IMR-90 (cell line): ENCODE results near the gene BGN. TPM values are rescaled to one million over a fixed set of nuclear protein-coding genes. Genes with fewer than 3 reads are reported as not detected.
A peak's percentile ranks its signal among the peaks of the same experiment; 100 is the strongest.

Experiments
- ATAC-seq: fragments of 200-7000 bp; cut with Tn5 transposase; 2 replicates; pipeline ENCODE4 v1.9.1; 2020; ENCODE audit warnings: low read depth, mild to moderate bottlenecking, moderate library complexity
- BruUV-seq: library from RNA; stranded (reverse); fragments of 400-500 nt; replicated peaks from 2 replicates; lab custom pipeline; 2021; lab: Mats Ljungman, UMichigan
- CTCF ChIA-PET: fragments of 300-600 bp; formaldehyde crosslinking; extraction: SDS; loops from one replicate; lab custom pipeline; 2021; ENCODE audit warnings: antibody characterized with exemption; lab: Yijun Ruan, JAX
- POLR2A ChIA-PET: fragments of 300-600 bp; sonication (Branson Sonifier 250); formaldehyde crosslinking; loops from one replicate; lab custom pipeline; 2022; ENCODE audit warnings: antibody characterized with exemption; ENCODE audit not compliant: unreplicated experiment; lab: Charles Lee
- DNase-seq: peaks from one replicate; pipeline ENCODE4 v3.0.0; 2013
- H2AFZ ChIP-seq: replicated peaks from 2 replicates; pipeline ENCODE3; 2013; ENCODE audit warnings: low read length, mild to moderate bottlenecking; ENCODE audit not compliant: poor library complexity
- H2AK5ac ChIP-seq: 2 replicates; pipeline ENCODE4 v1.6.1; 2013; ENCODE audit warnings: low read depth, low read length, inconsistent platforms
- H2AK9ac ChIP-seq: replicated peaks from 2 replicates; pipeline ENCODE3; 2013; ENCODE audit warnings: mild to moderate bottlenecking, low read depth, low read length, moderate library complexity; ENCODE audit not compliant: poor library complexity
- H2BK120ac ChIP-seq: 2 replicates; pipeline ENCODE4 v1.6.1; 2013; ENCODE audit warnings: low read depth, low read length, inconsistent platforms
- H2BK15ac ChIP-seq: 3 replicates; pipeline ENCODE4 v1.6.1; 2013; ENCODE audit warnings: low read depth, low read length, inconsistent platforms
- H2BK20ac ChIP-seq: 2 replicates; pipeline ENCODE4 v1.6.1; 2013; ENCODE audit warnings: low read depth, mild to moderate bottlenecking, inconsistent platforms, low read length, moderate library complexity
- H2BK5ac ChIP-seq: 2 replicates; pipeline ENCODE4 v1.6.1; 2013; ENCODE audit warnings: mild to moderate bottlenecking, low read depth, low read length, inconsistent platforms; ENCODE audit not compliant: poor library complexity, severe bottlenecking
- H3K14ac ChIP-seq: replicated peaks from 2 replicates; pipeline ENCODE4 v1.6.1; 2013; ENCODE audit warnings: low read depth, low read length, inconsistent platforms
- H3K18ac ChIP-seq: 2 replicates; pipeline ENCODE4 v1.6.1; 2013; ENCODE audit warnings: low read depth, low read length, control low read depth
- H3K23ac ChIP-seq: 2 replicates; pipeline ENCODE4 v1.6.1; 2013; ENCODE audit warnings: low read depth, low read length, inconsistent platforms
- H3K27ac ChIP-seq: 2 replicates; pipeline ENCODE4 v1.5.1; 2013; ENCODE audit warnings: mild to moderate bottlenecking, control low read depth, low read length; ENCODE audit not compliant: insufficient read depth
- H3K27me3 ChIP-seq: 2 replicates; pipeline ENCODE4 v1.6.1; 2013; ENCODE audit warnings: low read length; ENCODE audit not compliant: control insufficient read depth, insufficient read depth
- H3K36me3 ChIP-seq: 2 replicates; pipeline ENCODE4 v1.6.1; 2013; ENCODE audit warnings: low read length, mixed read lengths; ENCODE audit not compliant: control insufficient read depth, insufficient read depth
- H3K4ac ChIP-seq: 2 replicates; pipeline ENCODE4 v1.6.1; 2013; ENCODE audit warnings: low read depth, low read length, inconsistent platforms
- H3K4me1 ChIP-seq: 2 replicates; pipeline ENCODE4 v1.6.1; 2013; ENCODE audit warnings: low read length, mixed read lengths; ENCODE audit not compliant: control insufficient read depth, insufficient read depth
- H3K4me2 ChIP-seq: 2 replicates; pipeline ENCODE4 v1.6.1; 2013; ENCODE audit warnings: low read depth, mild to moderate bottlenecking, control low read depth, low read length, moderate library complexity
- H3K4me3 ChIP-seq: 2 replicates; pipeline ENCODE4 v1.5.1; 2013; ENCODE audit warnings: low read depth, mild to moderate bottlenecking, control low read depth, low read length, moderate library complexity; ENCODE audit not compliant: insufficient read depth
- H3K56ac ChIP-seq: 2 replicates; pipeline ENCODE4 v1.6.1; 2013; ENCODE audit warnings: low read length, inconsistent platforms; ENCODE audit not compliant: insufficient read depth; ENCODE audit errors: extremely low read depth
- H3K79me1 ChIP-seq, 2 experiments: 2 replicates each; pipeline ENCODE4 v1.6.1; 2013; ENCODE audit warnings: low read length in 2 of 2, inconsistent platforms in 1 of 2, low read depth in 1 of 2
- H3K9ac ChIP-seq: 2 replicates; pipeline ENCODE4 v1.6.1; 2013; ENCODE audit warnings: low read depth, low read length, control low read depth
- H3K9me1 ChIP-seq: 2 replicates; pipeline ENCODE4 v1.6.1; 2013; ENCODE audit warnings: low read length, inconsistent platforms; ENCODE audit not compliant: insufficient read depth
- H3K9me3 ChIP-seq: 2 replicates; pipeline ENCODE4 v1.6.1; 2013; ENCODE audit warnings: low read length; ENCODE audit not compliant: control insufficient read depth, insufficient read depth
- H4K20me1 ChIP-seq: 2 replicates; pipeline ENCODE4 v1.6.1; 2013; ENCODE audit warnings: low read length, inconsistent platforms; ENCODE audit not compliant: insufficient read depth
- H4K5ac ChIP-seq: 2 replicates; pipeline ENCODE4 v1.6.1; 2013; ENCODE audit warnings: mild to moderate bottlenecking, low read depth, low read length, control low read depth
- H4K8ac ChIP-seq, 2 experiments: 2 replicates each; pipeline ENCODE4 v1.6.1; 2013; ENCODE audit warnings: low read depth in 2 of 2, low read length in 2 of 2, control low read depth in 1 of 2, inconsistent platforms in 1 of 2
- H4K91ac ChIP-seq: 2 replicates; pipeline ENCODE4 v1.6.1; 2013; ENCODE audit warnings: low read depth, low read length, inconsistent platforms; ENCODE audit not compliant: insufficient read depth
- BHLHE40 ChIP-seq: fragments of 150-350 bp; IDR thresholded peaks from 2 replicates; pipeline ENCODE4 v1.6.1; 2016; ENCODE audit warnings: mild to moderate bottlenecking, low read depth, low read length
- CHD1 ChIP-seq: IDR thresholded peaks from 2 replicates; pipeline ENCODE4 v1.6.1; 2012; ENCODE audit warnings: low read depth, low read length, improper control_type of control experiment
- FOS ChIP-seq: fragments of 150-350 bp; IDR thresholded peaks from 2 replicates; pipeline ENCODE4 v1.6.1; 2016; ENCODE audit warnings: low read depth, low read length
- MAFK ChIP-seq: IDR thresholded peaks from 2 replicates; pipeline ENCODE4 v1.6.1; 2012; ENCODE audit warnings: low read depth, low read length, improper control_type of control experiment
- MAZ ChIP-seq: IDR thresholded peaks from 2 replicates; pipeline ENCODE4 v1.6.1; 2012; ENCODE audit warnings: low read depth, mild to moderate bottlenecking, low read length, improper control_type of control experiment, moderate library complexity, borderline replicate concordance
- NFE2L2 ChIP-seq: fragments of 150-350 bp; IDR thresholded peaks from 2 replicates; pipeline ENCODE4 v1.6.1; 2016; ENCODE audit warnings: low read depth, mild to moderate bottlenecking, low read length
- POLR2A ChIP-seq: IDR thresholded peaks from 2 replicates; pipeline ENCODE4 v1.6.1; 2012; ENCODE audit warnings: mild to moderate bottlenecking, low read depth, low read length
- RAD21 ChIP-seq: IDR thresholded peaks from 2 replicates; pipeline ENCODE4 v1.6.1; 2012; ENCODE audit warnings: low read length, improper control_type of control experiment
- RCOR1 ChIP-seq: IDR thresholded peaks from 2 replicates; pipeline ENCODE4 v1.6.1; 2012; ENCODE audit warnings: mild to moderate bottlenecking, low read length, improper control_type of control experiment; ENCODE audit not compliant: insufficient replicate concordance
- RFX5 ChIP-seq: IDR thresholded peaks from 2 replicates; pipeline ENCODE4 v1.8.0; 2012; ENCODE audit warnings: low read depth, mild to moderate bottlenecking, low read length, moderate library complexity
- SMC3 ChIP-seq: fragments of 150-350 bp; IDR thresholded peaks from 2 replicates; pipeline ENCODE4 v1.6.1; 2016; ENCODE audit warnings: low read depth, mild to moderate bottlenecking, antibody characterized with exemption, low read length, moderate library complexity
- WGBS, 2 experiments: methylation state at CpG; one replicate each; pipeline versions ENCODE4 v1.1.5 to v1.1.7; 2013; ENCODE audit warnings: missing lambda C conversion rate in 2 of 2; ENCODE audit not compliant: insufficient read length in 1 of 2; ENCODE audit errors: extremely low coverage in 2 of 2; 5-methylcytosine and 5-hydroxymethylcytosine counted together
- dilution Hi-C: fragments of 300-500 bp; cut with HindIII; formaldehyde crosslinking; loops from one replicate; pipeline ENCODE4 v1.14.3; 2018; ENCODE audit warnings: low sequenced_read_pairs; ENCODE audit not compliant: unreplicated experiment
- in situ Hi-C: fragments of 300-500 bp; cut with MboI; formaldehyde crosslinking; loops from 3 replicates; pipeline ENCODE4 v1.14.3; 2019; ENCODE audit warnings: low sequenced_read_pairs, inconsistent platforms, mixed read lengths
- intact Hi-C: fragments of 100-400 bp; cut with micrococcal nuclease; formaldehyde crosslinking; loops from 2 replicates; pipeline ENCODE4 v1.10.0; 2022
- polyA plus RNA-seq, 3 experiments: library from polyadenylated mRNA; depleted of rRNA; stranded (reverse); fragments of >200 nt; gene quantifications; 2 replicates each; pipeline ENCODE4 v1.2.3, GENCODE V29; 2012; ENCODE audit warnings: low replicate concordance in 1 of 3
- total RNA-seq: library from RNA; depleted of rRNA; stranded (reverse); fragments of >200 nt; gene quantifications from 2 replicates; pipeline ENCODE4 v1.2.3, GENCODE V29; 2012
- TF ChIP-seq, protein P1 (sequence below): conservative IDR thresholded peaks from 2 replicates; pipeline ENCODE4 v1.5.1; 2012; ENCODE audit warnings: mild to moderate bottlenecking, low read depth, low read length, improper control_type of control experiment

The BGN gene
- total and polyA plus RNA-seq, 2 of the 4 experiments (the other 2 are of a cell fraction), result 11.3 to 298 TPM

DNA sequence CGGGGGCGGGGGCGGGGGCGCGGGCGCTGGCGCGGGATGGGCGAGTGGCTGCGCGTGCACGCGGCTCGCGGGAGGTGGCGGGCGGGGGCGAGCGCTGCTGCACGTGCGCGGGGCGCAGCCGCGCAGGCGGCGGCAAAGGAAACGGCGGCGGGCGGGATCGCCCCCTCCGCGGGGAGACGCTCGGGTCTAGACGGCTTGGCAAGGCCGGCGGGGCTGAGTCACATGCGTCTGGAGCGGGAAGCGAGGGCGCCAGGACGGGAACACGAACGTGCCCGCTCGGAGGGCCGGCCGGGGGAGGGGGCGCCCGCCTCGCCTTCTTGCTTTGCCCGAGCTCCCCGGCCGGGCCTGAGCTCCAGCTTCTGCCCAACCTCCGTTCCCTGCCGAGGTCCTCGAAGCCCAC lies 20.1 kb upstream of the BGN start:
- in situ Hi-C loops, result loop anchor here (25.0 kb wide), 1 partner anchor 437 kb away; no protein-coding TSS in a partner anchor
- dilution Hi-C loops, result no loop called here
- peak; percentile 46 for DNase-seq

More for the DNA sequence above, 20.1 kb upstream of the BGN start:
- H3K4ac ChIP-seq, result peak overlapping the region; percentile 72
- H4K8ac ChIP-seq, result peak overlapping the region; percentile 68 to 84; a peak in 2 of 4 replicates
- no peak overlapping the region for H3K14ac ChIP-seq
- peak overlapping the region; percentile 99 for H2BK120ac ChIP-seq
- no peak overlapping the region; the same call in 1 of the 2 replicates for H3K4me2 ChIP-seq
- no peaks in the 10 kb centered on the region for H3K36me3 ChIP-seq
- peaks cover 0 to 9% of the 10 kb centered on the region in 2 experiments; a peak in 1 of 4 replicates for H3K79me1 ChIP-seq
- TF ChIP-seq, protein P1, sequence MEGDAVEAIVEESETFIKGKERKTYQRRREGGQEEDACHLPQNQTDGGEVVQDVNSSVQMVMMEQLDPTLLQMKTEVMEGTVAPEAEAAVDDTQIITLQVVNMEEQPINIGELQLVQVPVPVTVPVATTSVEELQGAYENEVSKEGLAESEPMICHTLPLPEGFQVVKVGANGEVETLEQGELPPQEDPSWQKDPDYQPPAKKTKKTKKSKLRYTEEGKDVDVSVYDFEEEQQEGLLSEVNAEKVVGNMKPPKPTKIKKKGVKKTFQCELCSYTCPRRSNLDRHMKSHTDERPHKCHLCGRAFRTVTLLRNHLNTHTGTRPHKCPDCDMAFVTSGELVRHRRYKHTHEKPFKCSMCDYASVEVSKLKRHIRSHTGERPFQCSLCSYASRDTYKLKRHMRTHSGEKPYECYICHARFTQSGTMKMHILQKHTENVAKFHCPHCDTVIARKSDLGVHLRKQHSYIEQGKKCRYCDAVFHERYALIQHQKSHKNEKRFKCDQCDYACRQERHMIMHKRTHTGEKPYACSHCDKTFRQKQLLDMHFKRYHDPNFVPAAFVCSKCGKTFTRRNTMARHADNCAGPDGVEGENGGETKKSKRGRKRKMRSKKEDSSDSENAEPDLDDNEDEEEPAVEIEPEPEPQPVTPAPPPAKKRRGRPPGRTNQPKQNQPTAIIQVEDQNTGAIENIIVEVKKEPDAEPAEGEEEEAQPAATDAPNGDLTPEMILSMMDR, result no peak
- TF ChIP-seq MAZ, result peak; percentile 81; the same call in 1 of the 2 replicates
- TF ChIP-seq SMC3, result no peak
- TF ChIP-seq POLR2A, result no peak
- TF ChIP-seq RCOR1, result no peak
- TF ChIP-seq MAFK, result no peak
- TF ChIP-seq RAD21, result no peak
- no peak for TF ChIP-seq RFX5
- TF ChIP-seq BHLHE40, result peak; percentile 95
- no peak for TF ChIP-seq CHD1
- peak; percentile 56; the same call in 1 of the 2 replicates for TF ChIP-seq FOS
- no peak for TF ChIP-seq NFE2L2
- H3K27me3 ChIP-seq, result no peaks in the 10 kb centered on the region
- no peak overlapping the region for H3K23ac ChIP-seq
- peak overlapping the region; percentile 79 for H2AFZ ChIP-seq
- 9% methylated on average over 13 of the region's 59 CpGs; no CpG with 5 or more reads in 1 of the 2 experiments for WGBS, 2 experiments
- POLR2A ChIA-PET, result no interaction called here
- no peaks in the 10 kb centered on the region for H4K20me1 ChIP-seq
- no peak overlapping the region for H3K4me3 ChIP-seq
- H2AK5ac ChIP-seq, result peak overlapping the region; percentile 59; the same call in 1 of the 2 replicates
- H3K9ac ChIP-seq, result no peak overlapping the region
- peaks cover 33% of the 10 kb centered on the region for H3K4me1 ChIP-seq
- H3K9me3 ChIP-seq, result no peaks in the 10 kb centered on the region
- no TSS peak for BruUV-seq
- H4K91ac ChIP-seq, result peak overlapping the region; percentile 21; the same call in 1 of the 2 replicates
- intact Hi-C loops, result no loop called here
- H3K18ac ChIP-seq, result peak overlapping the region; percentile 43; the same call in 1 of the 2 replicates
- ATAC-seq, result no peak
- H4K5ac ChIP-seq, result peak overlapping the region; percentile 77
- H3K9me1 ChIP-seq, result peaks cover 23% of the 10 kb centered on the region
- H2BK20ac ChIP-seq, result no peak overlapping the region
- CTCF ChIA-PET, result no interaction called here
- peak overlapping the region; percentile 31 for H2BK5ac ChIP-seq
- H2BK15ac ChIP-seq, result 0 out of 3 replicates have a peak overlapping the region, but pooled peaks have one; percentile 50
- H3K56ac ChIP-seq, result no peak overlapping the region
- H3K27ac ChIP-seq, result peak overlapping the region; percentile 20; the same call in 1 of the 2 replicates
- H2AK9ac ChIP-seq, result peak overlapping the region; percentile 92
